Fibroblast of lung (primary cell): ENCODE data around the gene ASAP2. TPM values are rescaled to one million over a fixed set of nuclear protein-coding genes. Genes with fewer than 3 reads are reported as not detected.

ENCODE experiments used
- DNase-seq, 2 donors: peaks; one replicate each; pipeline versions ENCODE4 v3.0.0 to v3.0.0-alpha.2; 2010; ENCODE audit warnings: low read depth in 2 of 2
- H2AFZ ChIP-seq: 2 replicates; pipeline ENCODE4 v1.5.1; 2012; ENCODE audit warnings: low read length, control low read depth, inconsistent platforms
- H3K27ac ChIP-seq: 2 replicates; pipeline ENCODE4 v1.5.1; 2011; ENCODE audit warnings: low read length, control low read depth; ENCODE audit not compliant: insufficient read depth
- H3K27me3 ChIP-seq: 2 replicates; pipeline ENCODE4 v1.5.1; 2011; ENCODE audit warnings: mild to moderate bottlenecking, low read length; ENCODE audit not compliant: control insufficient read depth, insufficient read depth
- H3K36me3 ChIP-seq: 2 replicates; pipeline ENCODE4 v1.5.1; 2011; ENCODE audit warnings: low read length; ENCODE audit not compliant: control insufficient read depth, insufficient read depth
- H3K4me1 ChIP-seq: 2 replicates; pipeline ENCODE4 v1.5.1; 2011; ENCODE audit warnings: low read length; ENCODE audit not compliant: control insufficient read depth, insufficient read depth; ENCODE audit errors: extremely low read depth
- H3K4me2 ChIP-seq: 2 replicates; pipeline ENCODE4 v1.5.1; 2011; ENCODE audit warnings: low read length, control low read depth; ENCODE audit not compliant: insufficient read depth; ENCODE audit errors: extremely low read depth
- H3K4me3 ChIP-seq, 4 experiments: fragments of 200-600 bp in 1 of 4; sonication (generic) in 1 of 4; replicated peaks in 1 of 4; 2 replicates each; pipeline ENCODE4 v1.5.1; 2011 to 2016; ENCODE audit warnings: low read length in 4 of 4, low read depth in 3 of 4, mild to moderate bottlenecking in 3 of 4, control low read depth in 2 of 4, inconsistent platforms in 1 of 4, mixed read lengths in 1 of 4; ENCODE audit not compliant: insufficient read depth in 1 of 4; ENCODE audit errors: control extremely low read depth in 1 of 4
- H3K79me2 ChIP-seq: 2 replicates; pipeline ENCODE4 v1.5.1; 2012; ENCODE audit warnings: mild to moderate bottlenecking, low read length, inconsistent platforms; ENCODE audit not compliant: control insufficient read depth, insufficient read depth
- H3K9ac ChIP-seq: 2 replicates; pipeline ENCODE4 v1.5.1; 2011; ENCODE audit warnings: mild to moderate bottlenecking, low read length, control low read depth; ENCODE audit not compliant: insufficient read depth
- H3K9me3 ChIP-seq: 2 replicates; pipeline ENCODE4 v1.5.1; 2012; ENCODE audit warnings: low read depth, low read length; ENCODE audit not compliant: control insufficient read depth, insufficient read depth
- H4K20me1 ChIP-seq: 2 replicates; pipeline ENCODE4 v1.5.1; 2011; ENCODE audit warnings: low read length; ENCODE audit not compliant: control insufficient read depth, insufficient read depth; ENCODE audit errors: extremely low read depth
- EZH2 ChIP-seq: IDR thresholded peaks from 2 replicates; pipeline ENCODE4 v1.5.1; 2012; ENCODE audit warnings: low read length, control low read depth, mild to moderate bottlenecking; ENCODE audit errors: missing control alignments
- polyA plus RNA-seq, 2 donors: library from polyadenylated mRNA; depleted of rRNA in 1 of 2; stranded (reverse) in 1 of 2; unstranded in 1 of 2; fragments of >200 nt; gene quantifications; 2 replicates each; pipeline ENCODE4 v1.2.1, GENCODE V29; 2011 to 2012; ENCODE audit warnings: missing spikeins in 1 of 2
- total RNA-seq: library from RNA; depleted of rRNA; stranded (reverse); fragments of >200 nt; gene quantifications from 2 replicates; pipeline ENCODE4 v1.2.1, GENCODE V29; 2014
- TF ChIP-seq, protein P1 (sequence below), 2 donors: IDR thresholded peaks in 1 of 2; conservative IDR thresholded peaks in 1 of 2; 1 replicate in 1 of 2; 2 replicates in 1 of 2; pipeline ENCODE4 v1.5.1; 2011 to 2012; ENCODE audit warnings: low read length in 2 of 2, control low read depth in 1 of 2, inconsistent platforms in 1 of 2, low read depth in 1 of 2, mild to moderate bottlenecking in 1 of 2

ASAP2 gene
- total and polyA plus RNA-seq, 2 donors (not counting 1 experiment from before 2014, with no cell fraction given): 19.2 to 19.9 TPM

- H3K79me2 ChIP-seq: no peaks in the 10 kb centered on the region
- H4K20me1 ChIP-seq: no peaks in the 10 kb centered on the region
- no peak overlapping the region for H3K4me2 ChIP-seq
- no peak overlapping the region for H3K4me3 ChIP-seq
- no peak overlapping the region for H3K27ac ChIP-seq
- H3K4me1 ChIP-seq: peaks cover 23% of the 10 kb centered on the region
- DNase-seq: no peak
- no peaks in the 10 kb centered on the region for H3K9me3 ChIP-seq
- no peak overlapping the region for H2AFZ ChIP-seq
- no peak overlapping the region for H3K9ac ChIP-seq
- no peaks in the 10 kb centered on the region for H3K27me3 ChIP-seq
- peaks cover 12% of the 10 kb centered on the region for H3K36me3 ChIP-seq
- TF ChIP-seq, protein P1, sequence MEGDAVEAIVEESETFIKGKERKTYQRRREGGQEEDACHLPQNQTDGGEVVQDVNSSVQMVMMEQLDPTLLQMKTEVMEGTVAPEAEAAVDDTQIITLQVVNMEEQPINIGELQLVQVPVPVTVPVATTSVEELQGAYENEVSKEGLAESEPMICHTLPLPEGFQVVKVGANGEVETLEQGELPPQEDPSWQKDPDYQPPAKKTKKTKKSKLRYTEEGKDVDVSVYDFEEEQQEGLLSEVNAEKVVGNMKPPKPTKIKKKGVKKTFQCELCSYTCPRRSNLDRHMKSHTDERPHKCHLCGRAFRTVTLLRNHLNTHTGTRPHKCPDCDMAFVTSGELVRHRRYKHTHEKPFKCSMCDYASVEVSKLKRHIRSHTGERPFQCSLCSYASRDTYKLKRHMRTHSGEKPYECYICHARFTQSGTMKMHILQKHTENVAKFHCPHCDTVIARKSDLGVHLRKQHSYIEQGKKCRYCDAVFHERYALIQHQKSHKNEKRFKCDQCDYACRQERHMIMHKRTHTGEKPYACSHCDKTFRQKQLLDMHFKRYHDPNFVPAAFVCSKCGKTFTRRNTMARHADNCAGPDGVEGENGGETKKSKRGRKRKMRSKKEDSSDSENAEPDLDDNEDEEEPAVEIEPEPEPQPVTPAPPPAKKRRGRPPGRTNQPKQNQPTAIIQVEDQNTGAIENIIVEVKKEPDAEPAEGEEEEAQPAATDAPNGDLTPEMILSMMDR (conservative IDR thresholded peaks at IDR 0.05 in 1 of 2, IDR thresholded peaks at IDR 0.05 in 1 of 2; ENCODE audit: low read depth in 1 of 2, low read length in 2 of 2): no peak
- TF ChIP-seq EZH2: no peak
These were observed 169.3 kb downstream of the ASAP2 start for GRCh38 chr2:9375857-9376428.

- Histone ChIP-seq H3K9me3 (no peaks in the 10 kb centered on the region), H3K27me3 (no peaks in the 10 kb centered on the region), H3K27ac (peak overlapping the region; percentile 29), H3K4me2 (peak overlapping the region; percentile 15), H3K4me1 (peaks cover 30% of the 10 kb centered on the region), H2AFZ (no peak overlapping the region), H3K36me3 (peaks cover 12% of the 10 kb centered on the region), H3K79me2 (no peaks in the 10 kb centered on the region), H3K4me3 (no peak overlapping the region), H4K20me1 (no peaks in the 10 kb centered on the region), H3K9ac (no peak overlapping the region)
- TF ChIP-seq, protein P1 (conservative IDR thresholded peaks at IDR 0.05 in 1 of 2, IDR thresholded peaks at IDR 0.05 in 1 of 2; ENCODE audit: low read depth in 1 of 2, low read length in 2 of 2): no peak
- no peak for TF ChIP-seq EZH2
- no peak for DNase-seq
These were observed 171.0 kb downstream of the ASAP2 start for GRCh38 chr2:9377461-9378097.

GRCh38 chr2:9378433-9379390, 172.1 kb downstream of the ASAP2 start:
- Histone ChIP-seq H3K9me3 (no peaks in the 10 kb centered on the region), H4K20me1 (no peaks in the 10 kb centered on the region), H2AFZ (peak overlapping the region; percentile 40), H3K4me3 (no peak overlapping the region), H3K4me1 (peaks cover 30% of the 10 kb centered on the region), H3K36me3 (peaks cover 9% of the 10 kb centered on the region), H3K4me2 (no peak overlapping the region), H3K27me3 (no peaks in the 10 kb centered on the region), H3K27ac (peak overlapping the region; percentile 29), H3K9ac (no peak overlapping the region), H3K79me2 (no peaks in the 10 kb centered on the region)
- no peak for TF ChIP-seq EZH2
- TF ChIP-seq, protein P1 (conservative IDR thresholded peaks at IDR 0.05 in 1 of 2, IDR thresholded peaks at IDR 0.05 in 1 of 2; ENCODE audit: low read depth in 1 of 2, low read length in 2 of 2): peak in 1 of 2 donors; percentile 9
- peak; percentile 78 to 85 for DNase-seq
